Measurements from ENCODE around the gene TENM4. TPM values are rescaled to one million over a fixed set of nuclear protein-coding genes. Genes with fewer than 3 reads are reported as not detected.

TENM4 gene
- polyA plus RNA-seq, 1 of the 3 experiments (the other 2 are of a cell fraction) = 16.7 TPM

- TF ChIP-seq MAX (IDR thresholded peaks at IDR 0.05; ENCODE audit: low read depth) = no peak
- no peak for TF ChIP-seq CHD2 (IDR thresholded peaks at IDR 0.05; ENCODE audit: low read length, partially characterized antibody)
- TF ChIP-seq ZBTB33 (IDR thresholded peaks at IDR 0.05; ENCODE audit: borderline replicate concordance, low read depth) = no peak
- no peak for TF ChIP-seq YY1 (IDR thresholded peaks at IDR 0.05; ENCODE audit: low read depth)
- TF ChIP-seq, protein P1, sequence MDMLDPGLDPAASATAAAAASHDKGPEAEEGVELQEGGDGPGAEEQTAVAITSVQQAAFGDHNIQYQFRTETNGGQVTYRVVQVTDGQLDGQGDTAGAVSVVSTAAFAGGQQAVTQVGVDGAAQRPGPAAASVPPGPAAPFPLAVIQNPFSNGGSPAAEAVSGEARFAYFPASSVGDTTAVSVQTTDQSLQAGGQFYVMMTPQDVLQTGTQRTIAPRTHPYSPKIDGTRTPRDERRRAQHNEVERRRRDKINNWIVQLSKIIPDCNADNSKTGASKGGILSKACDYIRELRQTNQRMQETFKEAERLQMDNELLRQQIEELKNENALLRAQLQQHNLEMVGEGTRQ (IDR thresholded peaks at IDR 0.05; ENCODE audit: borderline replicate concordance, low read depth, low read length) = no peak
- TF ChIP-seq MXI1 (IDR thresholded peaks at IDR 0.05; ENCODE audit: low read depth, low read length) = no peak
- TF ChIP-seq IRF3 (IDR thresholded peaks at IDR 0.05; ENCODE audit: low read depth, low read length) = no peak
- no peak for TF ChIP-seq PBX3 (IDR thresholded peaks at IDR 0.05)
These were observed 793.4 kb downstream of the TENM4 start for GRCh38 chr11:78647266-78647915.

More at GRCh38 chr11:78647266-78647915, 793.4 kb downstream of the TENM4 start:
- no peaks in the 10 kb centered on the region for H3K9me3 ChIP-seq
- no peak overlapping the region for H3K27ac ChIP-seq (ENCODE audit: low read depth in 2 of 2, low read length in 1 of 2)
- H3K36me3 ChIP-seq (replicated peaks in 1 of 2; ENCODE audit: control insufficient read depth in 1 of 2, insufficient read depth in 2 of 2, low read length in 1 of 2) = no peaks in the 10 kb centered on the region
- peaks cover 0 to 12% of the 10 kb centered on the region in 2 experiments; a peak in 1 of 4 replicates for H3K4me1 ChIP-seq (ENCODE audit: control insufficient read depth in 1 of 2, insufficient read depth in 2 of 2, low read depth in 1 of 2, low read length in 1 of 2)
- H3K4me3 ChIP-seq (ENCODE audit: low read depth in 2 of 2, low read length in 1 of 2) = no peak overlapping the region
- H3F3A ChIP-seq (replicated peaks; ENCODE audit: insufficient read depth) = no peaks in the 10 kb centered on the region
- 76% methylated on average over 6 of the region's 6 CpGs for WGBS (ENCODE audit: low lambda C conversion rate)
- ChIA-PET POLR2A (no interaction called here), CTCF (interaction anchor here (0.6 to 6.8 kb wide), 59 partner anchors 9 to 1508 kb away, joined by 3 to 103 read pairs (median 5); partner anchors contain the start of gene TENM4)
- H4K20me1 ChIP-seq (ENCODE audit: insufficient read depth) = no peaks in the 10 kb centered on the region
- H2AFZ ChIP-seq (ENCODE audit: low read depth) = no peak overlapping the region
- no peaks in the 10 kb centered on the region for H3K9me2 ChIP-seq
- peak; percentile 1 for DNase-seq
- H3K9ac ChIP-seq = no peak overlapping the region
- no peaks in the 10 kb centered on the region for H3K27me3 ChIP-seq (ENCODE audit: insufficient read depth)
- H3K4me2 ChIP-seq = no peak overlapping the region
- H3K79me2 ChIP-seq (ENCODE audit: insufficient read depth) = no peaks in the 10 kb centered on the region

All from SK-N-SH (cell line).